Endothelial cell of umbilical vein (primary cell): ENCODE results near the gene CLTCL1.

Experiments
- MYC ChIP-seq: IDR thresholded peaks from one replicate; pipeline ENCODE4 v1.6.1; 2011; ENCODE audit warnings: mild to moderate bottlenecking, low read depth, low read length
- POLR2A ChIP-seq: IDR thresholded peaks from 2 replicates; pipeline ENCODE4 v1.6.1; 2012; ENCODE audit warnings: low read depth, mild to moderate bottlenecking, control low read depth, low read length
- POLR2AphosphoS5 ChIP-seq: IDR thresholded peaks from 2 replicates; pipeline ENCODE4 v1.6.1; 2012; ENCODE audit warnings: low read depth, mild to moderate bottlenecking, control low read depth, low read length, moderate library complexity; ENCODE audit not compliant: insufficient read depth
- TF ChIP-seq, protein P1 (sequence below), 2 donors: IDR thresholded peaks; 1 replicate in 1 of 2; 2 replicates in 1 of 2; pipeline ENCODE4 v1.5.1; 2011; ENCODE audit warnings: low read length in 2 of 2, mild to moderate bottlenecking in 2 of 2, moderate library complexity in 2 of 2, control low read depth in 1 of 2, inconsistent platforms in 1 of 2, low read depth in 1 of 2; ENCODE audit not compliant: insufficient read depth in 1 of 2; ENCODE audit errors: extremely low read depth in 1 of 2

DNA sequence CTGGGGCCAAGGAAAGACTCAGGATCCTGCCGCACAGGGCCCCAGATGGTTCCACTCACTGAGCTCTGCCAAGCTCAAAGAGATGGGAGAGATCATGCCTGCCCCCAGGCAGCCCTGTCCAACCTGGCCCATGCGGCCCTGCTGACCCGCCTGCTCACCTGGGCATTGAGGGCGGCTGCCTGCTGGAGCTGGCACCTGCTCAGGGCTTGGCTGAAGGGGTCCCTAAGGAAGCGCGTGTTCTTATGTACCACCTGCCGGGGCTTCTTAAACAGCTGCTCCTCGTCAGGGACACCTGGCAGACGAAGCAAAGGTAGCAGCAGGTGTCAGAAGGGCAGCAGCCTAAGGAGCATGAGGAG, 152.5 kb downstream of the CLTCL1 start:
- TF ChIP-seq, protein P1, sequence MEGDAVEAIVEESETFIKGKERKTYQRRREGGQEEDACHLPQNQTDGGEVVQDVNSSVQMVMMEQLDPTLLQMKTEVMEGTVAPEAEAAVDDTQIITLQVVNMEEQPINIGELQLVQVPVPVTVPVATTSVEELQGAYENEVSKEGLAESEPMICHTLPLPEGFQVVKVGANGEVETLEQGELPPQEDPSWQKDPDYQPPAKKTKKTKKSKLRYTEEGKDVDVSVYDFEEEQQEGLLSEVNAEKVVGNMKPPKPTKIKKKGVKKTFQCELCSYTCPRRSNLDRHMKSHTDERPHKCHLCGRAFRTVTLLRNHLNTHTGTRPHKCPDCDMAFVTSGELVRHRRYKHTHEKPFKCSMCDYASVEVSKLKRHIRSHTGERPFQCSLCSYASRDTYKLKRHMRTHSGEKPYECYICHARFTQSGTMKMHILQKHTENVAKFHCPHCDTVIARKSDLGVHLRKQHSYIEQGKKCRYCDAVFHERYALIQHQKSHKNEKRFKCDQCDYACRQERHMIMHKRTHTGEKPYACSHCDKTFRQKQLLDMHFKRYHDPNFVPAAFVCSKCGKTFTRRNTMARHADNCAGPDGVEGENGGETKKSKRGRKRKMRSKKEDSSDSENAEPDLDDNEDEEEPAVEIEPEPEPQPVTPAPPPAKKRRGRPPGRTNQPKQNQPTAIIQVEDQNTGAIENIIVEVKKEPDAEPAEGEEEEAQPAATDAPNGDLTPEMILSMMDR (IDR thresholded peaks at IDR 0.05; ENCODE audit: extremely low read depth in 1 of 2, insufficient read depth in 1 of 2, low read depth in 1 of 2, low read length in 2 of 2): no peak
- TF ChIP-seq POLR2A (no peak), MYC (no peak), POLR2AphosphoS5 (no peak)
